Measurements from ENCODE around the gene MAOB.

- TF ChIP-seq POLR2A (IDR thresholded peaks at IDR 0.05) (no peak), CTCF (IDR thresholded peaks at IDR 0.05) (no peak)
Measured at GRCh38 chrX:43835559-43835958, 46.7 kb downstream of the MAOB start.
